IMR-90 (cell line): Measurements from ENCODE around the gene CYTH4. TPM values are rescaled to one million over a fixed set of nuclear protein-coding genes. Genes with fewer than 3 reads are reported as not detected.
"Not testable (repeated sequence)": the region's sequence is repeated elsewhere in the genome, so short reads cannot be mapped to it uniquely, and the experiment has no call there.

Source experiments
- ATAC-seq: fragments of 200-7000 bp; cut with Tn5 transposase; 2 replicates; pipeline ENCODE4 v1.9.1; 2020; ENCODE audit warnings: low read depth, mild to moderate bottlenecking, moderate library complexity
- BruUV-seq: library from RNA; stranded (reverse); fragments of 400-500 nt; replicated peaks from 2 replicates; lab custom pipeline; 2021; lab: Mats Ljungman, UMichigan
- CTCF ChIA-PET: fragments of 300-600 bp; formaldehyde crosslinking; extraction: SDS; loops from one replicate; lab custom pipeline; 2021; ENCODE audit warnings: antibody characterized with exemption; lab: Yijun Ruan, JAX
- POLR2A ChIA-PET: fragments of 300-600 bp; sonication (Branson Sonifier 250); formaldehyde crosslinking; loops from one replicate; lab custom pipeline; 2022; ENCODE audit warnings: antibody characterized with exemption; ENCODE audit not compliant: unreplicated experiment; lab: Charles Lee
- DNase-seq: peaks from one replicate; pipeline ENCODE4 v3.0.0; 2013
- H2AFZ ChIP-seq: replicated peaks from 2 replicates; pipeline ENCODE3; 2013; ENCODE audit warnings: low read length, mild to moderate bottlenecking; ENCODE audit not compliant: poor library complexity
- H2AK5ac ChIP-seq: 2 replicates; pipeline ENCODE4 v1.6.1; 2013; ENCODE audit warnings: low read depth, low read length, inconsistent platforms
- H2AK9ac ChIP-seq: replicated peaks from 2 replicates; pipeline ENCODE3; 2013; ENCODE audit warnings: mild to moderate bottlenecking, low read depth, low read length, moderate library complexity; ENCODE audit not compliant: poor library complexity
- H2BK120ac ChIP-seq: 2 replicates; pipeline ENCODE4 v1.6.1; 2013; ENCODE audit warnings: low read depth, low read length, inconsistent platforms
- H2BK15ac ChIP-seq: 3 replicates; pipeline ENCODE4 v1.6.1; 2013; ENCODE audit warnings: low read depth, low read length, inconsistent platforms
- H2BK20ac ChIP-seq: 2 replicates; pipeline ENCODE4 v1.6.1; 2013; ENCODE audit warnings: low read depth, mild to moderate bottlenecking, inconsistent platforms, low read length, moderate library complexity
- H2BK5ac ChIP-seq: 2 replicates; pipeline ENCODE4 v1.6.1; 2013; ENCODE audit warnings: mild to moderate bottlenecking, low read depth, low read length, inconsistent platforms; ENCODE audit not compliant: poor library complexity, severe bottlenecking
- H3K14ac ChIP-seq: replicated peaks from 2 replicates; pipeline ENCODE4 v1.6.1; 2013; ENCODE audit warnings: low read depth, low read length, inconsistent platforms
- H3K18ac ChIP-seq: 2 replicates; pipeline ENCODE4 v1.6.1; 2013; ENCODE audit warnings: low read depth, low read length, control low read depth
- H3K23ac ChIP-seq: 2 replicates; pipeline ENCODE4 v1.6.1; 2013; ENCODE audit warnings: low read depth, low read length, inconsistent platforms
- H3K27ac ChIP-seq: 2 replicates; pipeline ENCODE4 v1.5.1; 2013; ENCODE audit warnings: mild to moderate bottlenecking, control low read depth, low read length; ENCODE audit not compliant: insufficient read depth
- H3K27me3 ChIP-seq: 2 replicates; pipeline ENCODE4 v1.6.1; 2013; ENCODE audit warnings: low read length; ENCODE audit not compliant: control insufficient read depth, insufficient read depth
- H3K36me3 ChIP-seq: 2 replicates; pipeline ENCODE4 v1.6.1; 2013; ENCODE audit warnings: low read length, mixed read lengths; ENCODE audit not compliant: control insufficient read depth, insufficient read depth
- H3K4ac ChIP-seq: 2 replicates; pipeline ENCODE4 v1.6.1; 2013; ENCODE audit warnings: low read depth, low read length, inconsistent platforms
- H3K4me1 ChIP-seq: 2 replicates; pipeline ENCODE4 v1.6.1; 2013; ENCODE audit warnings: low read length, mixed read lengths; ENCODE audit not compliant: control insufficient read depth, insufficient read depth
- H3K4me2 ChIP-seq: 2 replicates; pipeline ENCODE4 v1.6.1; 2013; ENCODE audit warnings: low read depth, mild to moderate bottlenecking, control low read depth, low read length, moderate library complexity
- H3K4me3 ChIP-seq: 2 replicates; pipeline ENCODE4 v1.5.1; 2013; ENCODE audit warnings: low read depth, mild to moderate bottlenecking, control low read depth, low read length, moderate library complexity; ENCODE audit not compliant: insufficient read depth
- H3K56ac ChIP-seq: 2 replicates; pipeline ENCODE4 v1.6.1; 2013; ENCODE audit warnings: low read length, inconsistent platforms; ENCODE audit not compliant: insufficient read depth; ENCODE audit errors: extremely low read depth
- H3K79me1 ChIP-seq, 2 experiments: 2 replicates each; pipeline ENCODE4 v1.6.1; 2013; ENCODE audit warnings: low read length in 2 of 2, inconsistent platforms in 1 of 2, low read depth in 1 of 2
- H3K9ac ChIP-seq: 2 replicates; pipeline ENCODE4 v1.6.1; 2013; ENCODE audit warnings: low read depth, low read length, control low read depth
- H3K9me1 ChIP-seq: 2 replicates; pipeline ENCODE4 v1.6.1; 2013; ENCODE audit warnings: low read length, inconsistent platforms; ENCODE audit not compliant: insufficient read depth
- H3K9me3 ChIP-seq: 2 replicates; pipeline ENCODE4 v1.6.1; 2013; ENCODE audit warnings: low read length; ENCODE audit not compliant: control insufficient read depth, insufficient read depth
- H4K20me1 ChIP-seq: 2 replicates; pipeline ENCODE4 v1.6.1; 2013; ENCODE audit warnings: low read length, inconsistent platforms; ENCODE audit not compliant: insufficient read depth
- H4K5ac ChIP-seq: 2 replicates; pipeline ENCODE4 v1.6.1; 2013; ENCODE audit warnings: mild to moderate bottlenecking, low read depth, low read length, control low read depth
- H4K8ac ChIP-seq, 2 experiments: 2 replicates each; pipeline ENCODE4 v1.6.1; 2013; ENCODE audit warnings: low read depth in 2 of 2, low read length in 2 of 2, control low read depth in 1 of 2, inconsistent platforms in 1 of 2
- H4K91ac ChIP-seq: 2 replicates; pipeline ENCODE4 v1.6.1; 2013; ENCODE audit warnings: low read depth, low read length, inconsistent platforms; ENCODE audit not compliant: insufficient read depth
- CEBPB ChIP-seq: IDR thresholded peaks from 2 replicates; pipeline ENCODE4 v1.6.1; 2012; ENCODE audit warnings: low read depth, low read length, improper control_type of control experiment
- CTCF ChIP-seq: conservative IDR thresholded peaks from 2 replicates; pipeline ENCODE4 v1.5.1; 2012; ENCODE audit warnings: mild to moderate bottlenecking, low read depth, low read length, improper control_type of control experiment
- POLR2A ChIP-seq: IDR thresholded peaks from 2 replicates; pipeline ENCODE4 v1.6.1; 2012; ENCODE audit warnings: mild to moderate bottlenecking, low read depth, low read length
- WGBS, 2 experiments: methylation state at CpG; one replicate each; pipeline versions ENCODE4 v1.1.5 to v1.1.7; 2013; ENCODE audit warnings: missing lambda C conversion rate in 2 of 2; ENCODE audit not compliant: insufficient read length in 1 of 2; ENCODE audit errors: extremely low coverage in 2 of 2; 5-methylcytosine and 5-hydroxymethylcytosine counted together
- dilution Hi-C: fragments of 300-500 bp; cut with HindIII; formaldehyde crosslinking; loops from one replicate; pipeline ENCODE4 v1.14.3; 2018; ENCODE audit warnings: low sequenced_read_pairs; ENCODE audit not compliant: unreplicated experiment
- in situ Hi-C: fragments of 300-500 bp; cut with MboI; formaldehyde crosslinking; loops from 3 replicates; pipeline ENCODE4 v1.14.3; 2019; ENCODE audit warnings: low sequenced_read_pairs, inconsistent platforms, mixed read lengths
- intact Hi-C: fragments of 100-400 bp; cut with micrococcal nuclease; formaldehyde crosslinking; loops from 2 replicates; pipeline ENCODE4 v1.10.0; 2022
- polyA plus RNA-seq, 3 experiments: library from polyadenylated mRNA; depleted of rRNA; stranded (reverse); fragments of >200 nt; gene quantifications; 2 replicates each; pipeline ENCODE4 v1.2.3, GENCODE V29; 2012; ENCODE audit warnings: low replicate concordance in 1 of 3
- total RNA-seq: library from RNA; depleted of rRNA; stranded (reverse); fragments of >200 nt; gene quantifications from 2 replicates; pipeline ENCODE4 v1.2.3, GENCODE V29; 2012

CYTH4 gene
- total and polyA plus RNA-seq, 2 of the 4 experiments (the other 2 are of a cell fraction): 0.36 to 0.55 TPM

GRCh38 chr22:37282385-37282677 is at the start of gene CYTH4 (continued):
- no peak for TF ChIP-seq CTCF
- TF ChIP-seq POLR2A: no peak
- TF ChIP-seq CEBPB: no peak

- in situ Hi-C loops, intact Hi-C loops: not testable (repeated sequence)
Observed at GRCh38 chr22:37233371-37233750, 48.9 kb upstream of the CYTH4 start.

More at GRCh38 chr22:37233371-37233750, 48.9 kb upstream of the CYTH4 start:
- Histone ChIP-seq H3K9me1 (peaks cover 14% of the 10 kb centered on the region), H3K4me1 (peaks cover 20% of the 10 kb centered on the region)
- H2BK20ac ChIP-seq, H3K9me3 ChIP-seq, H3K27me3 ChIP-seq, H2AFZ ChIP-seq, H3K27ac ChIP-seq, ATAC-seq, H2BK15ac ChIP-seq, H3K4me2 ChIP-seq, H4K20me1 ChIP-seq, H3K4me3 ChIP-seq, H3K9ac ChIP-seq, H3K4ac ChIP-seq, H4K8ac ChIP-seq, H2BK120ac ChIP-seq, H2AK5ac ChIP-seq, H3K56ac ChIP-seq, H2AK9ac ChIP-seq, dilution Hi-C loops, H3K14ac ChIP-seq, H3K36me3 ChIP-seq, H3K79me1 ChIP-seq, H3K18ac ChIP-seq, H3K23ac ChIP-seq, DNase-seq, H4K5ac ChIP-seq, H4K91ac ChIP-seq, BruUV-seq, H2BK5ac ChIP-seq, POLR2A ChIA-PET, CTCF ChIA-PET: not testable (repeated sequence)
- 90% methylated on average over 4 of the region's 12 CpGs; no CpG with 5 or more reads in 1 of the 2 experiments for WGBS, 2 experiments
